Stimulated activated CD4-positive, alpha-beta T cell treated with anti-CD3 and anti-CD28 coated beads, Interleukin-12 subunit alpha, Interleukin-12 subunit beta, amount 100 ng/mL, for 48 hours (primary cell): ENCODE results near the gene KCNN4.

Source experiments
- DNase-seq, 3 donors: peaks; one replicate each; pipeline ENCODE4 v3.0.0-alpha.2; 2020; ENCODE audit warnings: low read depth in 2 of 3, low spot score in 1 of 3

The KCNN4 gene

DNA sequence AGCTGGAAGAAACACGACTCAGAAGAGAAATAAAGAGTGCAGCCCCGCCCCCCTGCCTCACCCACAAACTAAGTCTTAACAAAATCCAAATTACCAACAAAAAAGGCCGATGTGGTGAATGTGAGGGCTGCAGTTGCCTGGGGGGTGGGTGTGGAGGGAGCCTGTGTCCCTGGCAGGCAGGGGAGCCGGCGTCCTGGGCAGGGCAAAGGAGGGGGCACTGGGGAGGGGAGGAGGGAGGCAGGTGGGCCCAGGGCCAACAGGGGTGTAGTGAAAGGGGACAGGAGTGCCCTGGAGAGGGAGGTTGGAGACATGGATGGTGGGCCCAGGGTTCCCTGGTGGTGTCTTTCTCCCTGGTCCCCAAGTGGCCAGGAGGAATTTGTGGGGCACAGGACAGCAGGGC lies 60.9 kb downstream of the KCNN4 start:
- DNase-seq = no peak

DNA sequence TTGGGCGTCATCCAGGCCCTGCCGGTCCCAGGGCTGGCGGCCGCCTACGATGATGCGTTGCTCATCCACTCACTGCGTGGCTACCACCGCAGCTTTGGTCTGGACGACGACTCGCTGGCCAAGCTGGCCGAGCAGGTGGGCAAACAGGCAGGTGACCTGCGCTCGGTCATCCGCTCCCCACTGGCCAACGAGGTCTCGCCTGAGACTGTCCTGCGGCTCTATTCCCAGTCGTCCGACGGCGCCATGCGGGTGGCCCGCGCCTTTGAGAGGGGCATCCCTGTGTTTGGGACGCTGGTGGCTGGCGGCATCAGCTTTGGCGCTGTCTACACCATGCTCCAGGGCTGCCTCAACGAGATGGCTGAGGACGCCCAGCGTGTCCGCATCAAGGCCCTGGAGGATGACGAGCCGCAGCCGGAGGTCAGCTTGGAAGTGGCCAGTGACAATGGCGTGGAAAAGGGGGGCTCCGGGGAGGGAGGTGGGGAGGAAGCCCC lies 61.4 kb downstream of the KCNN4 start:
- DNase-seq = no peak

DNA sequence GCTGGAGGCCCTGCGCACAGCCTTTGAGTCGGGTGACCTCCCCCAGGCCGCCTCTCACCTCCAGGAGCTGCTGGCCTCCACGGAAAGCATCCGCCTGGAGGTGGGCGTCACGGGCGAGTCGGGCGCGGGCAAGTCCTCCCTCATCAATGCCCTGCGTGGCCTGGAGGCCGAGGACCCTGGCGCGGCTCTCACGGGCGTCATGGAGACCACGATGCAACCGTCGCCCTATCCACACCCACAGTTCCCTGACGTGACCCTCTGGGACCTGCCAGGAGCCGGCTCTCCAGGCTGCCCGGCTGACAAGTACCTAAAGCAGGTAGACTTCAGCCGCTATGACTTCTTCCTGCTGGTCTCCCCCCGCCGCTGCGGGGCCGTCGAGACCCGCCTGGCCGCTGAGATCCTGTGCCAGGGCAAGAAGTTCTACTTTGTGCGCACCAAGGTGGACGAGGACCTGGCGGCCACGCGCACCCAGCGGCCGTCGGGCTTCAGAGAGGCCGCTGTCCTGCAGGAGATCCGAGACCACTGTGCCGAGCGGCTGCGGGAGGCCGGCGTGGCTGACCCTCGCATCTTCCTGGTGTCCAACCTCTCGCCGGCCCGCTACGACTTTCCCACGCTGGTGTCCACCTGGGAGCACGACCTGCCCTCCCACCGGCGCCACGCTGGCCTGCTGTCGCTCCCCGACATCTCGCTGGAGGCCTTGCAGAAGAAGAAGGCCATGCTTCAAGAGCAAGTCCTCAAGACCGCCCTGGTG lies 62.0 kb downstream of the KCNN4 start:
- DNase-seq = no peak
